NCI-H1092 (cell line): Measurements from ENCODE around the gene PDE10A.

Source experiments
- DNase-seq: peaks from one replicate; lab custom pipeline; 2025; lab: John Stamatoyannopoulos, UW

Gene PDE10A

GRCh38 chr6:165655191-165655590, 7.8 kb downstream of the PDE10A start:
- DNase-seq = no peak

DNA sequence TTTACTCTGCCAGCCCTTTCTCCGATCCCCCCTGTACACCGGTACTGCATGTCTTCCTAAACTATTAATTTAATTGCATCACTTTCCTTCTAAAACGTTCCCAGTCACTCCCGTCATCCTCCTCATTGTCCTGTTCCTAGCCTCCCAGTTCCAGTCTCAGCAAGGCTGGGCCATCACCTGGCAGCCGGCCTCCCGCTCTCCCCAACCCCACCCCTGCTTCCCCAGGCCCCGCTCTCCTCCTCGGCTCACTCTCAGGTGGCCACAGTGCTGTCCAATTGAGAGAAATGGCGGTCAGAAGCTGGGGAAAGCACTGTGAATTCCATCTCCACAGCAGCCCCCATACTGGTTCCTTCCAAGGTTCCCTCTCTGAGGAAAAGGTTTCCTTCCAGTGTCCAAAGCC, 8.9 kb downstream of the PDE10A start:
- DNase-seq = no peak

DNA sequence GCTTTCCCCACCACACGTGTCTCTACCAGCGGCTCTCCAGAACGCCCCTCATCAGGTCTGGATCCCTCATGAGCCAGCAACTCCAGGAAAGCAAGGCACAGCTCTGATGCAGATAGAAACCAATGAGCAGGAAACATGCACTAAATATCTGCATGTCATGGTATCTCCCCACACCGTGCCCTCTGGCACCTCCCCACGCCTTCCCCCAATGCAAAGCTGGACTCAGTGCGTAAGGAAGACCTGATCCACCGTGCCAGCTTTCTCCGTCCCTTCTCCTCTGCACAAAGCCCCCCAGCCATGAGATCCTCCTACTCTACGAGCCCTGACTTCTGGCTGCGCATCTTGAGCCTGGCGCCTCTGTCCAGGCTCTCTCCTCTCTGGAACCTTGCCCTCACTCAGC, 9.4 kb downstream of the PDE10A start:
- DNase-seq = no peak

- DNase-seq = no peak
Measured at GRCh38 chr6:165653196-165653595, 9.8 kb downstream of the PDE10A start.

DNA sequence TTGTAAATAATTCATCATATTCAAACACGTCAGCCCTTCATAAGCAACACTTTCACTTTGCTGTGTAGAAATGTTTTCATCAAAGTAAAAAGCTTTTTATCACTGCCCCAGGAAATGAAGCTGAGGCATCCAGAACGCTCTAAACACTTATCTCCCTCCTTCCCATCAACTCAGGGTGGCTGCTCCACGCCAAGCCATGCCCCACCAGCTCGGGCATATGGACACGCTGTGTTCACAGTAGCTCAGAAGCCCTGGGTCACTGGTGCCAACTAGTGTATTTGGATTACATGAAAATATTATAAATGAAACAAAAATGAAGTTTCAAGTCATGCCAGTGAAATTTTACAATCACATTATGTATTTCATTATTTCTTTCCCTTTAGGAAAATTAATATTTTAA, 10.3 kb downstream of the PDE10A start:
- no peak for DNase-seq

DNA sequence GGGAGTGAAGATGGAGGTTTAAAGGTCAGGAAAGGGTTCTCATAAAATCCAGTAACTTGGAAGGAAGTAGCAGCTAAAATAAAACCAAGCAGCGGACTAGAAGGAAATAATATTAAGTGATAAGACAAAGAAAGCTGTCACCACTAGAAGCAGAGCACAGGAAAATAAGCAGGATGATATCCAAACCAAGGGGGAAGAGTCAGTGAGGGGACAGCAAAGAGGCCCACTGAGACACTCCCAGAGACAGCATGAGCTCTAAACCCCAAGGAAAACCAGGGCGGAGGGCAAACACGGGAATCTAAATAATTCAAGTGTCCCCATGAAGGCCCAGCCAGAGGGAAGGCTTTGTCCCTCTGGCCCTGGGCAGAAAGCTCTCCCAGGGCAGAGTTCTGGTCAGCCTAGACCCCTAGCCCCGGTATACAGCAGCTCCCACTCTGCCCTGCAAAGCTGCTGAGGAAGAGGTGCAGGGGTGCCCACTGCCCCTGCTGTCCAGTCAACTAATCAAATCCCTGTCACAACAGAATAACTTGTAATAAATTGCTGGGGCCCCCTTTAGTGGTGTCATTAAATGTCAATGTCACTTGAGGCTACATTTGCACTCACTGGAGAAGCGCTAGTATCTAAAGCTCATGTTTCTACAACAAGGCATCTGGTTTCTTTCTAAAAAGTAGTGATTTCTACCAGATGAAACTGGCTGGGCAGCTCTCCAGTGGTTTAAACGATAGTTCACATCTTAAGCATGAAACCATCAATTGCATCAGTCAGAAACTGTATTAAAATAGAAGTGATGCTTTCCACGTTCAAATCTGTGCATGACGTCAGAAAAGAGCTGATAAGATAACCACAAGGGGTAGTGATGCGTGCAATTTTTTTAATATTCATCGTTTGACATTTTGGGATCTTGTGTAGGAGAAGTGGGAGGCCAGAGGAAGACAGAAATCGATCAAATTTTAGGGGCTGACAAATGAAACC, 13.6 kb downstream of the PDE10A start:
- DNase-seq = no peak

- DNase-seq = peak; percentile 16
Measured at GRCh38 chr6:165647041-165647440, 16.0 kb downstream of the PDE10A start.

GRCh38 chr6:165645919-165646318, 17.1 kb downstream of the PDE10A start:
- DNase-seq = no peak

DNA sequence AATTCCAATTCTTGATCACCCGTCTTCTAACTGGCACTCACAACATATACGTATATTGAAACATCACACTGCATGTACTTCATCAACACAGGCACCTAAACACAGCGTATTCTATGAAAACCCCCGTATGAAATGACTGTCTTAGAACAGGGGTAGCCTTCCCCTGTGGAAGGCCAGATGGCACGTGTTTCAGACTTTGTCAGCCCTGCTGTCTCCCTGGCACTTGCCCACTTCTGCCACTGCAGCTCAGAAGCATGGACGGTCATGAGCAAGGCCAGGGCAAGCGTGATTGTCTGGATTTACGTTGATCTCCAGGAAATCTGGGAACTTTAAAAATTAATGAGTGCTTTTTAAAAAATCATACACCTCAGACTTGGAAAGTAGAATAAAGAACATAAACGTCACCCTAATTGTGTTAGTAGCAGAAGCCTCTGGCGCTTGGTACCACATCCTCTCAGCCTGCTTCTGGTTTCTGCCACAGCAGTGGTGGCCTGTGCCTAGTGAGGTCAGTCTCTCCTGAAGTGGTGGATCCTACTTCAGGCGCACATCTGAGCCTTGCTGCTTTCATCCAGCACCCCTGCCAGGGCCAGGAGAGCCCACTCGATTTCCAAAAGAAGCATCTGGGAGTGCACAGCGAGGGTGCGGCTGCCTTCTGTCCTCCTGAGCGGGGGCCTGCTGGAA, 18.3 kb downstream of the PDE10A start:
- DNase-seq = no peak

DNA sequence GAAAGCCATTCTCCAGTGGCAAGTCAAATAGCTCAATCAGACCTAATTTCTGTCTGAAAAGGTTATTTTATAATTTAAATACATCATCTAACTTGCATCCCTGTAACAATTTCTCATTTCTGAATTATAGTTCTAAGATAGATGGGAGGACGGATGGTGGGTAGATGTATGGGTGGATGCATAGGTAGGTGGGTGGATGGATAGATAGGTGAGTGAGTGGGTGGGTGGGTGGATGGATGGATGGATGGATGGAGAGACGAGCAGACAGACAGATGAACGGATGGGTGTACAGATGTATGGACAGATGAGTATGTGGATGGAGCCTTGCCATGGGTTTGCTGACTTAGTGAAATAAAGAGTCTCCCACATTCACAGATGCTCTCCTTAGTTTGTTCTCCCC, 20.0 kb downstream of the PDE10A start:
- DNase-seq = no peak

- DNase-seq = no peak
Measured at GRCh38 chr6:165641672-165642156, 21.3 kb downstream of the PDE10A start.

GRCh38 chr6:165640806-165641205, 22.2 kb downstream of the PDE10A start:
- no peak for DNase-seq

- no peak for DNase-seq
Measured at GRCh38 chr6:165638530-165638929, 24.5 kb downstream of the PDE10A start.

GRCh38 chr6:165637586-165637985, 25.5 kb downstream of the PDE10A start:
- DNase-seq = no peak

DNA sequence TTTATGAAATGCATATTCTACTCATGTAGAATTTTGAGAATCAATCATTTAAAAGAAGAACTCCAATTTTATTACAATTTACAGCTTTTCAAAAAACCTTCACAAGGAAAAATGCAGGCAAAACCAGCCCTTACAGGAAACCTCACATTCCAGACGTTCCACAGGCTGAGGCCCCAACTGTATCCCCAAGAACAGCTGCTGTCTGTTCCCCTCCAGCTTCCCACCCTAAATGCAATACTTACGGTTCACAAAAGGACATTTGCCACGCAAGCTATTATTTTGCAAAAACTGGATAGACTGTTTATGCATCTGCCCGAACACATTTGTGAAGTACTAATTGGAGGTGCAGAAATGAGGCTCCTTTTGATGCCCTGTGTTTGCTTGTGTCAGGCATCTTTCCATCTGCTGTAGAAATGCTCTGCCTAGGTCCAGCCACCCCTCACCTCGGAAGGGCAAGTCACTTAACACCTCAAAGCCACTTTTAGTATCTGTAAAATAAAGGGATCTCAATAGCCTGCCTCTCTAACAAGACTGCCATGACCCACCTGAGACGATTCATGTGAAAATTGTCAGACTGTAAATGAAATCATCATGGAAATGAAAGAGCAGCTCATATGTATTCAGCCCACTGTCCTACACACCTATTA, 26.5 kb downstream of the PDE10A start:
- DNase-seq = no peak

DNA sequence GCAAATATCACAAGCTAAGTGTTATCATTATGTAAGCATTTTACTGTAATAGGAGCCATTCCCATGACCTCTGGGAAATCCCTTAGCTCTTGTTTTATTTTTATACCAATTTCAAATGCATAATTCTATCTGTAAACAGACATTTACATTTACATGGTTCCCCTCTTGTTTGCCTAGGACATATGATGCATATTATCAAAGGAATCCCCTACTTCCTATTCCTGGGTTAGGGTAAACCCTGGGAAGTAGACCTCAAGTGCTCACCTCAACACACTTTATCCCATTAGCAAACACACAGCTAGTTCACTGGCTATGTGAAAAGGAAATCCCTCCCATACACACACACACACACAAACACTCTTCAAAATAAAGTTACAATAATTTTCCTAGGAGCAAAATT, 27.1 kb downstream of the PDE10A start:
- DNase-seq = no peak

DNA sequence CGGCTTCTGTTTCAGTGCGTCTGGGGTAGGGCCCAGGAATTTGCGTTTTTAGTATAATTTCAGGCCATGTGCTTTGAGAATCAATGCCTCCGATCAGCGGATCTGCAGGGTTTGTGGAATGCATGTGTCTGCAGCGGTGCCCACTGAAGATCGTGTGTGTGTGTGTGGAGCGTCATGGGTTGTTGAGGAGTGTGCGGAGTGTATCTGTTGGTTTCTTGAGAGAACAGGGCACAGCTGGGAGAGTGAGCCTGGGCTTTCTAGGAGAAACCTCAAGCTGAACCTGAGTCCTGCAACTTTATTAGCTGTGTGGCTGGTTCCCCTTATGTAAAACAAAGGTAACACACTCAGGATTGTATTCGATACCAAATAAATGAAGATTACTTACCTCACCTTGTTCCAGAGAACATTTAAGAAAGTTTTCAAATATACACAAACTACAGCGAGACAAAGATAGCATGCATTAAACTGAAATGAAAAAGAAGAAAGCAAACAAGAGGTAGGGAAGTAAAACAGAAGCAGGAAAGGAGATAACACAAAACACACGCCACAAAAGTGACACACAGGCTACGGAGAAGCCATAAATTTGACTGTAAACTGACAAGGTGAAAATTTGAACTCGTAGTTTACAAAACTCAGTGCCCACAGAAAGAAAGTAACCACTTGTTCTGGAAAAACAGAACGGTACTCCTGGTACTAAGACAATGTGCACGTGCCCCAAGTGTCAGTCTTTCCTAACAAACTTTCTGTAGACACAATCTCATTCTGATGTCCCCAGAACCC, 28.8 kb downstream of the PDE10A start:
- no peak for DNase-seq

GRCh38 chr6:165632194-165632593, 30.8 kb downstream of the PDE10A start:
- no peak for DNase-seq

- DNase-seq = no peak
Measured at GRCh38 chr6:165630544-165630953, 32.5 kb downstream of the PDE10A start.

- DNase-seq = no peak
Measured at GRCh38 chr6:165628955-165629354, 34.1 kb downstream of the PDE10A start.

GRCh38 chr6:165627366-165627765, 35.7 kb downstream of the PDE10A start:
- DNase-seq = no peak

DNA sequence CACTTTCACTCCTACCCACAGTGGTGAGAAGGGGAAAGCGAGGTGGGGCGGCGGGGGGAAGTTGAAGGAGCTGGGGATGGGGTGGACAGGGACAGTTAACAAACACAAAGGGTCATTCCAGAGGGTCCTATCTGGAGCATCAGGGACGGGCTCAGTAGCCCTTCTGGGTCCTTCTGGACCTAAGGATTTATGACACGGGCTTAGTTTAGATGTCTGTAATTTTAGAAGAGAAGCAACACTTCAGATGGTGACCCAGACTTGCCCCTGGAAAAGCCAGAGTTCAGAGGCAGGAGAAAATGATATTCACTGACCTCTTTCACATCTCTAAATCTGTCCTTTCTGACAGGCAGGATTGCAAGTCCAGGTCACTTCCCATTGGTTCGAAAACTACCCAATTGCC, 36.3 kb downstream of the PDE10A start:
- DNase-seq = no peak
